Measurements from ENCODE around the gene CFL1. TPM values are rescaled to one million over a fixed set of nuclear protein-coding genes. Genes with fewer than 3 reads are reported as not detected.
A peak's percentile ranks its signal among the peaks of the same experiment; 100 is the strongest.

The CFL1 gene
- total and polyA plus RNA-seq, 2 experiments from 2014 or later = 1,393 to 2,124 TPM

GRCh38 chr11:65862941-65863888 is 5.2 kb upstream of the CFL1 start (continued):
- TF ChIP-seq, protein P1, sequence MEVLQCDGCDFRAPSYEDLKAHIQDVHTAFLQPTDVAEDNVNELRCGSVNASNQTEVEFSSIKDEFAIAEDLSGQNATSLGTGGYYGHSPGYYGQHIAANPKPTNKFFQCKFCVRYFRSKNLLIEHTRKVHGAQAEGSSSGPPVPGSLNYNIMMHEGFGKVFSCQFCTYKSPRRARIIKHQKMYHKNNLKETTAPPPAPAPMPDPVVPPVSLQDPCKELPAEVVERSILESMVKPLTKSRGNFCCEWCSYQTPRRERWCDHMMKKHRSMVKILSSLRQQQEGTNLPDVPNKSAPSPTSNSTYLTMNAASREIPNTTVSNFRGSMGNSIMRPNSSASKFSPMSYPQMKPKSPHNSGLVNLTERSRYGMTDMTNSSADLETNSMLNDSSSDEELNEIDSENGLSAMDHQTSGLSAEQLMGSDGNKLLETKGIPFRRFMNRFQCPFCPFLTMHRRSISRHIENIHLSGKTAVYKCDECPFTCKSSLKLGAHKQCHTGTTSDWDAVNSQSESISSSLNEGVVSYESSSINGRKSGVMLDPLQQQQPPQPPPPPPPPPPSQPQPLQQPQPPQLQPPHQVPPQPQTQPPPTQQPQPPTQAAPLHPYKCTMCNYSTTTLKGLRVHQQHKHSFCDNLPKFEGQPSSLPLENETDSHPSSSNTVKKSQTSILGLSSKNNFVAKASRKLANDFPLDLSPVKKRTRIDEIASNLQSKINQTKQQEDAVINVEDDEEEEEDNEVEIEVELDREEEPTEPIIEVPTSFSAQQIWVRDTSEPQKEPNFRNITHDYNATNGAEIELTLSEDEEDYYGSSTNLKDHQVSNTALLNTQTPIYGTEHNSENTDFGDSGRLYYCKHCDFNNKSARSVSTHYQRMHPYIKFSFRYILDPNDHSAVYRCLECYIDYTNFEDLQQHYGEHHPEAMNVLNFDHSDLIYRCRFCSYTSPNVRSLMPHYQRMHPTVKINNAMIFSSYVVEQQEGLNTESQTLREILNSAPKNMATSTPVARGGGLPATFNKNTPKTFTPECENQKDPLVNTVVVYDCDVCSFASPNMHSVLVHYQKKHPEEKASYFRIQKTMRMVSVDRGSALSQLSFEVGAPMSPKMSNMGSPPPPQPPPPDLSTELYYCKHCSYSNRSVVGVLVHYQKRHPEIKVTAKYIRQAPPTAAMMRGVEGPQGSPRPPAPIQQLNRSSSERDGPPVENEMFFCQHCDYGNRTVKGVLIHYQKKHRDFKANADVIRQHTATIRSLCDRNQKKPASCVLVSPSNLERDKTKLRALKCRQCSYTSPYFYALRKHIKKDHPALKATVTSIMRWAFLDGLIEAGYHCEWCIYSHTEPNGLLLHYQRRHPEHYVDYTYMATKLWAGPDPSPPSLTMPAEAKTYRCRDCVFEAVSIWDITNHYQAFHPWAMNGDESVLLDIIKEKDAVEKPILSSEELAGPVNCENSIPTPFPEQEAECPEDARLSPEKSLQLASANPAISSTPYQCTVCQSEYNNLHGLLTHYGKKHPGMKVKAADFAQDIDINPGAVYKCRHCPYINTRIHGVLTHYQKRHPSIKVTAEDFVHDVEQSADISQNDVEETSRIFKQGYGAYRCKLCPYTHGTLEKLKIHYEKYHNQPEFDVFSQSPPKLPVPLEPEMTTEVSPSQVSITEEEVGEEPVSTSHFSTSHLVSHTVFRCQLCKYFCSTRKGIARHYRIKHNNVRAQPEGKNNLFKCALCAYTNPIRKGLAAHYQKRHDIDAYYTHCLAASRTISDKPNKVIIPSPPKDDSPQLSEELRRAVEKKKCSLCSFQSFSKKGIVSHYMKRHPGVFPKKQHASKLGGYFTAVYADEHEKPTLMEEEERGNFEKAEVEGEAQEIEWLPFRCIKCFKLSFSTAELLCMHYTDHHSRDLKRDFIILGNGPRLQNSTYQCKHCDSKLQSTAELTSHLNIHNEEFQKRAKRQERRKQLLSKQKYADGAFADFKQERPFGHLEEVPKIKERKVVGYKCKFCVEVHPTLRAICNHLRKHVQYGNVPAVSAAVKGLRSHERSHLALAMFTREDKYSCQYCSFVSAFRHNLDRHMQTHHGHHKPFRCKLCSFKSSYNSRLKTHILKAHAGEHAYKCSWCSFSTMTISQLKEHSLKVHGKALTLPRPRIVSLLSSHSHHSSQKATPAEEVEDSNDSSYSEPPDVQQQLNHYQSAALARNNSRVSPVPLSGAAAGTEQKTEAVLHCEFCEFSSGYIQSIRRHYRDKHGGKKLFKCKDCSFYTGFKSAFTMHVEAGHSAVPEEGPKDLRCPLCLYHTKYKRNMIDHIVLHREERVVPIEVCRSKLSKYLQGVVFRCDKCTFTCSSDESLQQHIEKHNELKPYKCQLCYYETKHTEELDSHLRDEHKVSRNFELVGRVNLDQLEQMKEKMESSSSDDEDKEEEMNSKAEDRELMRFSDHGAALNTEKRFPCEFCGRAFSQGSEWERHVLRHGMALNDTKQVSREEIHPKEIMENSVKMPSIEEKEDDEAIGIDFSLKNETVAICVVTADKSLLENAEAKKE (CRISPR knock-in tag; IDR thresholded peaks at IDR 0.05) = no peak
- no peak for TF ChIP-seq EZH2 (IDR thresholded peaks at IDR 0.05; ENCODE audit: low read depth, unreplicated experiment)

- H3K27me3 Mint-ChIP-seq (ENCODE audit: insufficient read depth, low read depth, poor library complexity) = peaks cover 23% of the 10 kb centered on the region
- TF ChIP-seq, protein P2, sequence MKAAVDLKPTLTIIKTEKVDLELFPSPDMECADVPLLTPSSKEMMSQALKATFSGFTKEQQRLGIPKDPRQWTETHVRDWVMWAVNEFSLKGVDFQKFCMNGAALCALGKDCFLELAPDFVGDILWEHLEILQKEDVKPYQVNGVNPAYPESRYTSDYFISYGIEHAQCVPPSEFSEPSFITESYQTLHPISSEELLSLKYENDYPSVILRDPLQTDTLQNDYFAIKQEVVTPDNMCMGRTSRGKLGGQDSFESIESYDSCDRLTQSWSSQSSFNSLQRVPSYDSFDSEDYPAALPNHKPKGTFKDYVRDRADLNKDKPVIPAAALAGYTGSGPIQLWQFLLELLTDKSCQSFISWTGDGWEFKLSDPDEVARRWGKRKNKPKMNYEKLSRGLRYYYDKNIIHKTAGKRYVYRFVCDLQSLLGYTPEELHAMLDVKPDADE (IDR thresholded peaks at IDR 0.05) = no peak
- TF ChIP-seq ZNF331 (CRISPR knock-in tag; IDR thresholded peaks at IDR 0.05; ENCODE audit: low read depth) = no peak
- no peak for TF ChIP-seq STAT1 (IDR thresholded peaks at IDR 0.05; ENCODE audit: unreplicated experiment)
- TF ChIP-seq, protein P1 (CRISPR knock-in tag; IDR thresholded peaks at IDR 0.05) = no peak
- TF ChIP-seq ZNF114 (CRISPR knock-in tag; IDR thresholded peaks at IDR 0.05) = no peak
These were observed 4.3 kb upstream of the CFL1 start for GRCh38 chr11:65862191-65862735.

More at GRCh38 chr11:65862191-65862735, 4.3 kb upstream of the CFL1 start:
- DNase-seq (ENCODE audit: low spot score) (no peak), ATAC-seq (no peak)
- H3K4me1 ChIP-seq (ENCODE audit: insufficient read depth) = peaks cover 8% of the 10 kb centered on the region; the same call in 1 of the 2 replicates
- H2AFZ ChIP-seq = no peak overlapping the region
- no peak overlapping the region for H3K27ac ChIP-seq (ENCODE audit: low read depth)
- no peak overlapping the region for H3K27ac Mint-ChIP-seq
- H3K27me3 ChIP-seq (ENCODE audit: insufficient read depth) = no peaks in the 10 kb centered on the region
- peaks cover 14% of the 10 kb centered on the region for H3K4me1 Mint-ChIP-seq
- H3K9me2 ChIP-seq (ENCODE audit: insufficient read depth) = no peaks in the 10 kb centered on the region
- no peak overlapping the region for H3K4me3 ChIP-seq
- peaks cover 6% of the 10 kb centered on the region; the same call in 1 of the 2 replicates for H4K20me1 ChIP-seq (replicated peaks; ENCODE audit: insufficient read depth)
- H3K4me3 Mint-ChIP-seq = peak overlapping the region; percentile 91
- H3K79me2 ChIP-seq (replicated peaks; ENCODE audit: insufficient read depth) = peaks cover 14% of the 10 kb centered on the region
- H3K36me3 ChIP-seq (ENCODE audit: insufficient read depth) = peaks cover 4% of the 10 kb centered on the region; the same call in 1 of the 2 replicates
- no peak overlapping the region for H3K4me2 ChIP-seq
- peaks cover 39% of the 10 kb centered on the region for H3K36me3 Mint-ChIP-seq (ENCODE audit: low read depth)
- peaks cover 27% of the 10 kb centered on the region for H3F3A ChIP-seq (replicated peaks; ENCODE audit: low read depth)
- H3K9me3 Mint-ChIP-seq = peaks cover 4% of the 10 kb centered on the region; the same call in 2 of the 3 replicates

Data from GM23338 (cell line).